HepG2 (cell line): ENCODE data around the gene PRELID1. TPM values are rescaled to one million over a fixed set of nuclear protein-coding genes. Genes with fewer than 3 reads are reported as not detected.

ENCODE experiments used
- EEA1 ChIP-seq: sonication (generic); formaldehyde crosslinking; IDR thresholded peaks from 2 replicates; pipeline ENCODE4 v1.5.1; 2020; ENCODE audit warnings: mild to moderate bottlenecking, missing genetic modification reagents, borderline replicate concordance
- ESRRA ChIP-seq: sonication (generic); formaldehyde crosslinking; IDR thresholded peaks from 2 replicates; pipeline ENCODE4 v1.5.1; 2020; ENCODE audit warnings: mild to moderate bottlenecking, low read depth, missing genetic modification reagents
- IRF9 ChIP-seq: sonication (generic); formaldehyde crosslinking; IDR thresholded peaks from 2 replicates; pipeline ENCODE4 v1.8.0; 2022; ENCODE audit warnings: missing genetic modification reagents, mild to moderate bottlenecking, borderline replicate concordance
- KDM2A ChIP-seq: sonication (generic); formaldehyde crosslinking; IDR thresholded peaks from 2 replicates; pipeline ENCODE4 v1.4.0; 2020; ENCODE audit warnings: low read depth, missing genetic modification reagents, borderline replicate concordance
- NCOA1 ChIP-seq: sonication (generic); formaldehyde crosslinking; IDR thresholded peaks from 2 replicates; pipeline ENCODE4 v1.9.0; 2021; ENCODE audit warnings: missing genetic modification reagents
- NFKBIZ ChIP-seq: IDR thresholded peaks from 2 replicates; pipeline ENCODE4 v1.6.1; 2018; ENCODE audit warnings: missing genetic modification reagents, missing compliant biosample characterization
- RFX1 ChIP-seq: fragments of 450-650 bp; IDR thresholded peaks from 2 replicates; pipeline ENCODE4 v1.6.1; 2017
- SIN3B ChIP-seq: fragments of 150-350 bp; IDR thresholded peaks from 2 replicates; pipeline ENCODE4 v1.6.1; 2014; ENCODE audit warnings: low read length
- SOX6 ChIP-seq, 2 experiments: fragments of 450-650 bp in 1 of 2; sonication (generic) in 1 of 2; formaldehyde crosslinking in 1 of 2; IDR thresholded peaks; 2 replicates each; pipeline versions ENCODE4 v1.4.0 to v1.6.1; 2017 to 2020; ENCODE audit warnings: antibody characterized with exemption in 1 of 2, mild to moderate bottlenecking in 1 of 2, missing genetic modification reagents in 1 of 2
- TFDP2 ChIP-seq: sonication (generic); formaldehyde crosslinking; IDR thresholded peaks from 2 replicates; pipeline ENCODE4 v1.4.0; 2020; ENCODE audit warnings: missing genetic modification reagents
- ZIK1 ChIP-seq: sonication (generic); formaldehyde crosslinking; IDR thresholded peaks from 2 replicates; pipeline ENCODE4 v1.5.0; 2020; ENCODE audit warnings: mild to moderate bottlenecking, low read depth, missing genetic modification reagents, borderline replicate concordance
- ZMYM3 ChIP-seq: sonication (generic); formaldehyde crosslinking; IDR thresholded peaks from 2 replicates; pipeline ENCODE4 v1.5.1; 2020; ENCODE audit warnings: mild to moderate bottlenecking, missing genetic modification reagents
- ZNF446 ChIP-seq: sonication (generic); formaldehyde crosslinking; IDR thresholded peaks from 2 replicates; pipeline ENCODE4 v1.5.0; 2020; ENCODE audit warnings: mild to moderate bottlenecking, missing genetic modification reagents
- ZNF616 ChIP-seq: sonication (generic); formaldehyde crosslinking; IDR thresholded peaks from 2 replicates; pipeline ENCODE4 v1.5.0; 2020; ENCODE audit warnings: low read depth, mild to moderate bottlenecking, missing genetic modification reagents
- ZNF766 ChIP-seq: sonication (generic); formaldehyde crosslinking; IDR thresholded peaks from 2 replicates; pipeline ENCODE4 v1.5.0; 2020; ENCODE audit warnings: missing genetic modification reagents, borderline replicate concordance
- ZNF780A ChIP-seq: sonication (generic); formaldehyde crosslinking; IDR thresholded peaks from 2 replicates; pipeline ENCODE4 v1.8.0; 2022; ENCODE audit warnings: mild to moderate bottlenecking, missing genetic modification reagents, moderate library complexity
- ZNF816 ChIP-seq: sonication (generic); formaldehyde crosslinking; IDR thresholded peaks from 2 replicates; pipeline ENCODE4 v1.8.0; 2022; ENCODE audit warnings: missing genetic modification reagents, mild to moderate bottlenecking, borderline replicate concordance
- polyA plus RNA-seq, 8 experiments: library from polyadenylated mRNA; depleted of rRNA in 3 of 8; stranded (reverse) in 7 of 8; unstranded in 1 of 8; fragments of >200 nt; fragmentation: Illumina TruSeq in 4 of 8; extraction: Trizol in 4 of 8; gene quantifications; 2 replicates each; pipeline versions ENCODE4 v1.2.1 to v1.2.3, GENCODE V29; 2011 to 2016; ENCODE audit warnings: low read depth in 4 of 8, missing spikeins in 1 of 8, mixed read lengths in 1 of 8; ENCODE audit not compliant: insufficient read depth in 1 of 8
- total RNA-seq, 5 experiments: library from RNA; depleted of rRNA; stranded (reverse); fragments of >200 nt; fragmentation: Illumina TruSeq; extraction: Trizol; gene quantifications; 2 replicates each; pipeline ENCODE4 v1.2.3, GENCODE V29; 2016; ENCODE audit warnings: low read depth in 1 of 5
- TF ChIP-seq, protein P1 (sequence below): sonication (generic); formaldehyde crosslinking; IDR thresholded peaks from 2 replicates; pipeline ENCODE4 v1.4.0; 2020; ENCODE audit warnings: low read depth, missing genetic modification reagents
- TF ChIP-seq, protein P2 (sequence below): sonication (generic); formaldehyde crosslinking; IDR thresholded peaks from 2 replicates; pipeline ENCODE4 v1.5.1; 2020; ENCODE audit warnings: mild to moderate bottlenecking, missing genetic modification reagents

Gene PRELID1
- total and polyA plus RNA-seq, 2 of the 13 experiments (the other 11 are each of a cell fraction or from before 2014, with no cell fraction given) = 250 to 271 TPM

- no peak for TF ChIP-seq SOX6 (IDR thresholded peaks at IDR 0.05)
- peak; percentile 66; the same call in 1 of the 2 replicates for TF ChIP-seq SOX6 (CRISPR knock-in tag; IDR thresholded peaks at IDR 0.05)
- 0 out of 2 replicates have a peak, but pooled peaks have one; percentile 57 for TF ChIP-seq ZNF616 (CRISPR knock-in tag)
- no peak; the same call in 1 of the 2 replicates for TF ChIP-seq ESRRA (CRISPR knock-in tag)
- TF ChIP-seq RFX1 = no peak
- TF ChIP-seq ZIK1 (CRISPR knock-in tag) = peak; percentile 53; the same call in 1 of the 2 replicates
- peak; percentile 91; the same call in 1 of the 2 replicates for TF ChIP-seq ZNF766
- no peak for TF ChIP-seq ZNF780A
- no peak for TF ChIP-seq ZNF446 (CRISPR knock-in tag)
- no peak for TF ChIP-seq SIN3B
- no peak; the same call in 1 of the 2 replicates for TF ChIP-seq NFKBIZ
- TF ChIP-seq, protein P1, sequence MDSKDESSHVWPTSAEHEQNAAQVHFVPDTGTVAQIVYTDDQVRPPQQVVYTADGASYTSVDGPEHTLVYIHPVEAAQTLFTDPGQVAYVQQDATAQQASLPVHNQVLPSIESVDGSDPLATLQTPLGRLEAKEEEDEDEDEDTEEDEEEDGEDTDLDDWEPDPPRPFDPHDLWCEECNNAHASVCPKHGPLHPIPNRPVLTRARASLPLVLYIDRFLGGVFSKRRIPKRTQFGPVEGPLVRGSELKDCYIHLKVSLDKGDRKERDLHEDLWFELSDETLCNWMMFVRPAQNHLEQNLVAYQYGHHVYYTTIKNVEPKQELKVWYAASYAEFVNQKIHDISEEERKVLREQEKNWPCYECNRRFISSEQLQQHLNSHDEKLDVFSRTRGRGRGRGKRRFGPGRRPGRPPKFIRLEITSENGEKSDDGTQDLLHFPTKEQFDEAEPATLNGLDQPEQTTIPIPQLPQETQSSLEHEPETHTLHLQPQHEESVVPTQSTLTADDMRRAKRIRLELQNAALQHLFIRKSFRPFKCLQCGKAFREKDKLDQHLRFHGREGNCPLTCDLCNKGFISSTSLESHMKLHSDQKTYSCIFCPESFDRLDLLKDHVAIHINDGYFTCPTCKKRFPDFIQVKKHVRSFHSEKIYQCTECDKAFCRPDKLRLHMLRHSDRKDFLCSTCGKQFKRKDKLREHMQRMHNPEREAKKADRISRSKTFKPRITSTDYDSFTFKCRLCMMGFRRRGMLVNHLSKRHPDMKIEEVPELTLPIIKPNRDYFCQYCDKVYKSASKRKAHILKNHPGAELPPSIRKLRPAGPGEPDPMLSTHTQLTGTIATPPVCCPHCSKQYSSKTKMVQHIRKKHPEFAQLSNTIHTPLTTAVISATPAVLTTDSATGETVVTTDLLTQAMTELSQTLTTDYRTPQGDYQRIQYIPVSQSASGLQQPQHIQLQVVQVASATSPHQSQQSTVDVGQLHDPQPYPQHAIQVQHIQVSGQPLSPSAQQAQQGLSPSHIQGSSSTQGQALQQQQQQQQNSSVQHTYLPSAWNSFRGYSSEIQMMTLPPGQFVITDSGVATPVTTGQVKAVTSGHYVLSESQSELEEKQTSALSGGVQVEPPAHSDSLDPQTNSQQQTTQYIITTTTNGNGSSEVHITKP (CRISPR knock-in tag) = no peak
- peak; percentile 41 for TF ChIP-seq ZMYM3 (CRISPR knock-in tag)
- peak; percentile 85; the same call in 1 of the 2 replicates for TF ChIP-seq KDM2A (CRISPR knock-in tag)
- TF ChIP-seq, protein P2, sequence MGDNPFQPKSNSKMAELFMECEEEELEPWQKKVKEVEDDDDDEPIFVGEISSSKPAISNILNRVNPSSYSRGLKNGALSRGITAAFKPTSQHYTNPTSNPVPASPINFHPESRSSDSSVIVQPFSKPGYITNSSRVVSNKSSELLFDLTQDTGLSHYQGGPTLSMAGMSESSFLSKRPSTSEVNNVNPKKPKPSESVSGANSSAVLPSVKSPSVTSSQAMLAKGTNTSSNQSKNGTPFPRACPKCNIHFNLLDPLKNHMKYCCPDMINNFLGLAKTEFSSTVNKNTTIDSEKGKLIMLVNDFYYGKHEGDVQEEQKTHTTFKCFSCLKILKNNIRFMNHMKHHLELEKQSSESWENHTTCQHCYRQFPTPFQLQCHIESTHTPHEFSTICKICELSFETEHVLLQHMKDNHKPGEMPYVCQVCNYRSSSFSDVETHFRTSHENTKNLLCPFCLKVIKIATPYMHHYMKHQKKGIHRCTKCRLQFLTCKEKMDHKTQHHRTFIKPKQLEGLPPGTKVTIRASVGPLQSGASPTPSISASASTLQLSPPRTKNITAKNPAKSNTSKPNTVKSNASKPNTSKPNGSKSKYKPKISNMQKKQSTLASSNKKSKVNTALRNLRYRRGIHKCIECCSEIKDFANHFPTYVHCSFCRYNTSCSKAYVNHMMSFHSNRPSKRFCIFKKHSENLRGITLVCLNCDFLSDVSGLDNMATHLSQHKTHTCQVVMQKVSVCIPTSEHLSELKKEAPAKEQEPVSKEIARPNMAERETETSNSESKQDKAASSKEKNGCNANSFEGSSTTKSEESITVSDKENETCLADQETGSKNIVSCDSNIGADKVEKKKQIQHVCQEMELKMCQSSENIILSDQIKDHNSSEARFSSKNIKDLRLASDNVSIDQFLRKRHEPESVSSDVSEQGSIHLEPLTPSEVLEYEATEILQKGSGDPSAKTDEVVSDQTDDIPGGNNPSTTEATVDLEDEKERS = peak; percentile 92
- peak; percentile 85; the same call in 1 of the 2 replicates for TF ChIP-seq NCOA1
- TF ChIP-seq ZNF816 = 0 out of 2 replicates have a peak, but pooled peaks have one; percentile 59
- TF ChIP-seq IRF9 (CRISPR knock-in tag) = 0 out of 2 replicates have a peak, but pooled peaks have one; percentile 27
- no peak; the same call in 1 of the 2 replicates for TF ChIP-seq TFDP2 (CRISPR knock-in tag)
- peak; percentile 82; the same call in 1 of the 2 replicates for TF ChIP-seq EEA1 (CRISPR knock-in tag)
These were observed at the start of gene PRELID1, which contains the start of gene RAB24 (continued) for GRCh38 chr5:177303121-177303924.
